Panc1 (cell line): ENCODE data around the gene HIGD1A. TPM values are rescaled to one million over a fixed set of nuclear protein-coding genes. Genes with fewer than 3 reads are reported as not detected.

Source experiments
- ATAC-seq: fragments of 200-7000 bp; cut with Tn5 transposase; 2 replicates; pipeline ENCODE4 v1.9.1; 2020; ENCODE audit warnings: mild to moderate bottlenecking, moderate library complexity
- BruUV-seq: library from RNA; stranded (reverse); fragments of 400-500 nt; replicated peaks from 2 replicates; lab custom pipeline; 2021; lab: Mats Ljungman, UMichigan
- CTCF ChIA-PET: fragments of 300-600 bp; sonication (Branson Sonifier 250); formaldehyde crosslinking; loops from one replicate; lab custom pipeline; 2022; ENCODE audit warnings: antibody characterized with exemption; lab: Charles Lee
- POLR2A ChIA-PET: fragments of 300-600 bp; sonication (Branson Sonifier 250); formaldehyde crosslinking; loops from one replicate; lab custom pipeline; 2022; ENCODE audit warnings: antibody characterized with exemption; lab: Charles Lee
- DNase-seq: peaks from one replicate; pipeline ENCODE4 v3.0.0-alpha.2; 2010; ENCODE audit warnings: low read depth, low spot score
- H3K27ac ChIP-seq: 2 replicates; pipeline ENCODE4 v1.5.1; 2011; ENCODE audit warnings: mild to moderate bottlenecking, low read length, inconsistent platforms
- H3K27me3 ChIP-seq: fragments of 200-500 bp; sonication (Bioruptor generic); 2 replicates; pipeline ENCODE4 v1.6.0; 2014; ENCODE audit warnings: low read length, inconsistent platforms; ENCODE audit not compliant: control insufficient read depth, insufficient read depth
- H3K36me3 ChIP-seq: fragments of 200-500 bp; sonication (Bioruptor generic); 2 replicates; pipeline ENCODE4 v1.5.1; 2014; ENCODE audit warnings: inconsistent platforms, mild to moderate bottlenecking, low read length, moderate library complexity; ENCODE audit not compliant: control insufficient read depth, insufficient read depth
- H3K4me1 ChIP-seq: 2 replicates; pipeline ENCODE4 v1.5.1; 2011; ENCODE audit warnings: inconsistent platforms, mild to moderate bottlenecking, low read length, moderate library complexity; ENCODE audit not compliant: control insufficient read depth, insufficient read depth
- H3K4me3 ChIP-seq, 2 experiments: 2 replicates each; pipeline ENCODE4 v1.5.1; 2011 to 2012; ENCODE audit warnings: low read depth in 2 of 2, low read length in 2 of 2, mild to moderate bottlenecking in 2 of 2, inconsistent platforms in 1 of 2, moderate library complexity in 1 of 2
- H3K9me3 ChIP-seq: fragments of 200-500 bp; sonication (Bioruptor generic); 2 replicates; pipeline ENCODE4 v1.5.1; 2014; ENCODE audit warnings: low read depth, mild to moderate bottlenecking, inconsistent platforms, low read length, moderate library complexity; ENCODE audit not compliant: control insufficient read depth, insufficient read depth
- CTCF ChIP-seq: fragments of 450-650 bp; IDR thresholded peaks from 2 replicates; pipeline ENCODE4 v1.5.1; 2017; ENCODE audit warnings: mild to moderate bottlenecking
- POLR2AphosphoS5 ChIP-seq: IDR thresholded peaks from 2 replicates; pipeline ENCODE4 v1.6.1; 2012; ENCODE audit warnings: mild to moderate bottlenecking, low read depth, low read length, moderate library complexity
- REST ChIP-seq, 2 experiments: IDR thresholded peaks; 2 replicates each; pipeline ENCODE4 v1.6.1; 2011 to 2012; ENCODE audit warnings: low read depth in 2 of 2, control low read depth in 1 of 2, low read length in 1 of 2, mild to moderate bottlenecking in 1 of 2, moderate library complexity in 1 of 2; ENCODE audit not compliant: insufficient read depth in 1 of 2
- SIN3A ChIP-seq: IDR thresholded peaks from 2 replicates; pipeline ENCODE4 v1.6.1; 2012; ENCODE audit warnings: low read depth, mild to moderate bottlenecking, low read length, moderate library complexity, borderline replicate concordance; ENCODE audit not compliant: insufficient read depth
- TCF7L2 ChIP-seq: IDR thresholded peaks from 2 replicates; pipeline ENCODE4 v1.6.1; 2011; ENCODE audit warnings: mild to moderate bottlenecking, low read depth, low read length, inconsistent platforms
- in situ Hi-C: cut with HindIII; loops from 2 replicates; pipeline ENCODE4 v1.10.0; 2016; ENCODE audit warnings: low sequenced_read_pairs, low pct_unique_long_range_greater_than_20kb
- intact Hi-C: fragments of 100-400 bp; cut with micrococcal nuclease; formaldehyde crosslinking; loops from one replicate; pipeline ENCODE4 v1.10.0; 2022; ENCODE audit not compliant: unreplicated experiment
- total RNA-seq: library from RNA; stranded (reverse); gene quantifications from one replicate; pipeline ENCODE4 v1.2.1, GENCODE V29; 2021; ENCODE audit not compliant: unreplicated experiment

HIGD1A gene
- total RNA-seq, 1 experiment from 2014 or later: 74.6 TPM

- H3K4me3 ChIP-seq: no peak overlapping the region
- no peaks in the 10 kb centered on the region for H3K9me3 ChIP-seq
- intact Hi-C loops (no loop called here), in situ Hi-C loops (no loop called here)
- no peak overlapping the region for H3K27ac ChIP-seq
- no peaks in the 10 kb centered on the region for H3K36me3 ChIP-seq
- no peak for ATAC-seq
- H3K27me3 ChIP-seq: no peaks in the 10 kb centered on the region; the same call in 1 of the 2 replicates
- no peaks in the 10 kb centered on the region for H3K4me1 ChIP-seq
- DNase-seq: no peak
- TF ChIP-seq TCF7L2: no peak
- TF ChIP-seq CTCF: no peak
- TF ChIP-seq POLR2AphosphoS5: no peak
- no peak for TF ChIP-seq SIN3A
- TF ChIP-seq REST (IDR thresholded peaks at IDR 0.05; ENCODE audit: insufficient read depth in 1 of 2, low read depth in 2 of 2, low read length in 1 of 2): no peak
- ChIA-PET POLR2A (no interaction called here), CTCF (no interaction called here)
- BruUV-seq: no TSS peak
Measured at GRCh38 chr3:42827023-42827422, 22.7 kb upstream of the HIGD1A start.

- Histone ChIP-seq H3K27ac (no peak overlapping the region), H3K4me3 (no peak overlapping the region), H3K27me3 (no peaks in the 10 kb centered on the region; the same call in 1 of the 2 replicates), H3K4me1 (no peaks in the 10 kb centered on the region), H3K9me3 (no peaks in the 10 kb centered on the region), H3K36me3 (no peaks in the 10 kb centered on the region)
- ChIA-PET CTCF (no interaction called here), POLR2A (no interaction called here)
- TF ChIP-seq CTCF (no peak), TCF7L2 (no peak), SIN3A (no peak), REST (IDR thresholded peaks at IDR 0.05; ENCODE audit: insufficient read depth in 1 of 2, low read depth in 2 of 2, low read length in 1 of 2) (no peak), POLR2AphosphoS5 (no peak)
- in situ Hi-C loops: no loop called here
- no peak for DNase-seq
- intact Hi-C loops: no loop called here
- ATAC-seq: no peak
- BruUV-seq: no TSS peak
Measured at GRCh38 chr3:42826141-42826540, 21.9 kb upstream of the HIGD1A start.
